Measurements from ENCODE around the gene CDR2. TPM values are rescaled to one million over a fixed set of nuclear protein-coding genes. Genes with fewer than 3 reads are reported as not detected.
"Not testable (repeated sequence)": the region's sequence is repeated elsewhere in the genome, so short reads cannot be mapped to it uniquely, and the experiment has no call there.

Gene CDR2
- total RNA-seq, 1 donor from 2014 or later = 57.6 TPM

DNA sequence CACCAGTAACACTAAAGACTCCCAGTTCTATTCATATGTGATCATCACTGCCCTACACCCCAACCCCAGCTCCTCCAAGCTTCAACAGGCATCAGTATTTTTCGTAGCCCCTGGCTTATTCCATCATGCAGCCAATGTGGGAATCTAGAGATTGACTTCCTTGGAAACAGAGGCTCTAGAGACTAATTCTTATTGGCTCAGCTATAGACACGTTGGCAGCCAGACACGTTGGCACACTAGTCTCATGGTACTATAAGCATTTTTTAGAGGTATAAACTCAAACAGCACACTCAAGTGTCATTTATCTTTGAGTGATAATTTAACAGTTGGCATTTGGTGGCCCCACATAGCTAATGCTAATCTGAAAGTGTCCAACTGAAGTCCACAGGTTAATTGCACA, 44.4 kb upstream of the CDR2 start:
- Histone ChIP-seq H3K79me2 (ENCODE audit: insufficient read depth, low read length) (no peaks in the 10 kb centered on the region), H3K9ac (ENCODE audit: low read length) (no peak overlapping the region), H3K9me3 (ENCODE audit: insufficient read depth, low read depth, low read length) (no peaks in the 10 kb centered on the region), H3K27ac (ENCODE audit: low read depth, low read length) (no peak overlapping the region), H4K20me1 (ENCODE audit: insufficient read depth, low read length) (peaks cover 5% of the 10 kb centered on the region), H3K27me3 (ENCODE audit: insufficient read depth, low read length) (no peaks in the 10 kb centered on the region), H3K4me3 (ENCODE audit: insufficient read depth, low read depth, low read length) (no peak overlapping the region), H3K36me3 (ENCODE audit: insufficient read depth, low read length) (no peaks in the 10 kb centered on the region), H2AFZ (ENCODE audit: low read depth, low read length) (no peak overlapping the region), H3K4me2 (ENCODE audit: low read length) (no peak overlapping the region), H3K4me1 (ENCODE audit: insufficient read depth, low read length) (no peaks in the 10 kb centered on the region)
- Mint-ChIP-seq H3K4me3 (ENCODE audit: unreplicated experiment) (no peak overlapping the region), H3K27ac (ENCODE audit: unreplicated experiment) (no peak overlapping the region), H3K27me3 (ENCODE audit: low read depth, unreplicated experiment) (no peaks in the 10 kb centered on the region), H3K36me3 (ENCODE audit: low read depth, unreplicated experiment) (peaks cover 19% of the 10 kb centered on the region), H3K4me1 (ENCODE audit: low read depth, unreplicated experiment) (no peaks in the 10 kb centered on the region), H3K9me3 (ENCODE audit: unreplicated experiment) (no peaks in the 10 kb centered on the region)
- TF ChIP-seq, protein P1, sequence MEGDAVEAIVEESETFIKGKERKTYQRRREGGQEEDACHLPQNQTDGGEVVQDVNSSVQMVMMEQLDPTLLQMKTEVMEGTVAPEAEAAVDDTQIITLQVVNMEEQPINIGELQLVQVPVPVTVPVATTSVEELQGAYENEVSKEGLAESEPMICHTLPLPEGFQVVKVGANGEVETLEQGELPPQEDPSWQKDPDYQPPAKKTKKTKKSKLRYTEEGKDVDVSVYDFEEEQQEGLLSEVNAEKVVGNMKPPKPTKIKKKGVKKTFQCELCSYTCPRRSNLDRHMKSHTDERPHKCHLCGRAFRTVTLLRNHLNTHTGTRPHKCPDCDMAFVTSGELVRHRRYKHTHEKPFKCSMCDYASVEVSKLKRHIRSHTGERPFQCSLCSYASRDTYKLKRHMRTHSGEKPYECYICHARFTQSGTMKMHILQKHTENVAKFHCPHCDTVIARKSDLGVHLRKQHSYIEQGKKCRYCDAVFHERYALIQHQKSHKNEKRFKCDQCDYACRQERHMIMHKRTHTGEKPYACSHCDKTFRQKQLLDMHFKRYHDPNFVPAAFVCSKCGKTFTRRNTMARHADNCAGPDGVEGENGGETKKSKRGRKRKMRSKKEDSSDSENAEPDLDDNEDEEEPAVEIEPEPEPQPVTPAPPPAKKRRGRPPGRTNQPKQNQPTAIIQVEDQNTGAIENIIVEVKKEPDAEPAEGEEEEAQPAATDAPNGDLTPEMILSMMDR (IDR thresholded peaks at IDR 0.05; ENCODE audit: insufficient read depth, low read depth, low read length) = no peak
- TF ChIP-seq EZH2 (IDR thresholded peaks at IDR 0.05; ENCODE audit: insufficient read depth, low read length) = no peak
- FAIRE-seq (no peak), DNase-seq (ENCODE audit: low read depth) (no peak)

DNA sequence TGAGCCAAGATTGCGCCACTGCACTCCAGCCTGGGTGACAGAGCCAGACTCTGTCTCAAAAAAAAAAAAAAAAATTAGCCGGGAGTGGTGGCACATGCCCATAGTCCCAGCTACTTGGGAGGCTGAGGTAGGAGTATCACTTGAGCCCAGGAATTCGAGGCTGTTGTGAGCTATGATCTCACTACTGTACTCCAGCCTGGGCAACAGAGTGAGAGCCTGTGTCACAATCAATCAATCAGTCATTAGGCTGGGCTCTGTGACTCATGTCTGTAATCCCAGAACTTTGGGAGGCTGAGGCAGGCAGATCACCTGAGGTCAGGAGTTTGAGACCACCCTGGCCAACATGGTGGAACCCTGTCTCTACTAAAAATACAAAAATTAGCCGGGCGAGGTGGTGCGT, 43.4 kb upstream of the CDR2 start:
- H3K9me3 ChIP-seq (ENCODE audit: insufficient read depth, low read depth, low read length); H3K4me3 ChIP-seq (ENCODE audit: insufficient read depth, low read depth, low read length); H3K27ac ChIP-seq (ENCODE audit: low read depth, low read length); FAIRE-seq; DNase-seq (ENCODE audit: low read depth); H3K79me2 ChIP-seq (ENCODE audit: insufficient read depth, low read length); H3K27me3 Mint-ChIP-seq (ENCODE audit: low read depth, unreplicated experiment); H2AFZ ChIP-seq (ENCODE audit: low read depth, low read length); H3K4me1 ChIP-seq (ENCODE audit: insufficient read depth, low read length); H3K36me3 ChIP-seq (ENCODE audit: insufficient read depth, low read length); H3K27me3 ChIP-seq (ENCODE audit: insufficient read depth, low read length); H3K9ac ChIP-seq (ENCODE audit: low read length); H3K27ac Mint-ChIP-seq (ENCODE audit: unreplicated experiment); H3K4me2 ChIP-seq (ENCODE audit: low read length); H4K20me1 ChIP-seq (ENCODE audit: insufficient read depth, low read length); H3K4me1 Mint-ChIP-seq (ENCODE audit: low read depth, unreplicated experiment); H3K4me3 Mint-ChIP-seq (ENCODE audit: unreplicated experiment); H3K9me3 Mint-ChIP-seq (ENCODE audit: unreplicated experiment): not testable (repeated sequence)
- H3K36me3 Mint-ChIP-seq (ENCODE audit: low read depth, unreplicated experiment) = peaks cover 15% of the 10 kb centered on the region

DNA sequence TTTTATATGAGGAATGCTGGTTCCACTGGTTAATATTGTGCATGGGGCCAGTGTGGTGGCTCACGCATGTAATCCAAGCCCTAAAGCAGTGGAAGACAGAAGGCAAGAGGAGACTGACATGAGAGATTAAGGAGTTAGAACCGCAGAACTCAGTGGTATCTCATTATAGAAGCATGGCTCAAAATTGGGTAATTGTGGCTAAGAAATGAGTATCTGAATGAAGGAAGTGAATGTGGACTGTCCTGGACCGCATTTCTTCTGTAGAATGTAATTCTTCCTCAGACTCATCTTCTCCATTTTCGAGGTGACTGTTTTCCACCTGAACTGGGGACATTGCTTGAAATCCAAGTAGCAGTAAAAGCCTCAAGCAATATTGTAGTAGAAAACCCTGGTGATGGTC, 42.6 kb upstream of the CDR2 start:
- Histone ChIP-seq H3K27me3 (ENCODE audit: insufficient read depth, low read length) (no peaks in the 10 kb centered on the region), H2AFZ (ENCODE audit: low read depth, low read length) (no peak overlapping the region), H3K36me3 (ENCODE audit: insufficient read depth, low read length) (no peaks in the 10 kb centered on the region), H3K27ac (ENCODE audit: low read depth, low read length) (no peak overlapping the region), H3K4me1 (ENCODE audit: insufficient read depth, low read length) (no peaks in the 10 kb centered on the region), H3K9me3 (ENCODE audit: insufficient read depth, low read depth, low read length) (no peaks in the 10 kb centered on the region), H3K9ac (ENCODE audit: low read length) (no peak overlapping the region), H3K79me2 (ENCODE audit: insufficient read depth, low read length) (no peaks in the 10 kb centered on the region), H4K20me1 (ENCODE audit: insufficient read depth, low read length) (peaks cover 5% of the 10 kb centered on the region), H3K4me3 (ENCODE audit: insufficient read depth, low read depth, low read length) (no peak overlapping the region), H3K4me2 (ENCODE audit: low read length) (no peak overlapping the region)
- Mint-ChIP-seq H3K4me3 (ENCODE audit: unreplicated experiment) (no peak overlapping the region), H3K9me3 (ENCODE audit: unreplicated experiment) (no peaks in the 10 kb centered on the region), H3K4me1 (ENCODE audit: low read depth, unreplicated experiment) (no peaks in the 10 kb centered on the region), H3K27me3 (ENCODE audit: low read depth, unreplicated experiment) (no peaks in the 10 kb centered on the region), H3K27ac (ENCODE audit: unreplicated experiment) (peak overlapping the region; percentile 7), H3K36me3 (ENCODE audit: low read depth, unreplicated experiment) (peaks cover 15% of the 10 kb centered on the region)
- FAIRE-seq = no peak
- DNase-seq (ENCODE audit: low read depth) = no peak
- no peak for TF ChIP-seq EZH2 (IDR thresholded peaks at IDR 0.05; ENCODE audit: insufficient read depth, low read length)
- TF ChIP-seq, protein P1 (IDR thresholded peaks at IDR 0.05; ENCODE audit: insufficient read depth, low read depth, low read length) = no peak

All from astrocyte (in vitro differentiated cells and primary cell).